GM12892 (cell line): ENCODE results near the gene PELO.

Experiments used
- POLR2A ChIP-seq: IDR thresholded peaks from 2 replicates; pipeline ENCODE4 v1.6.1; 2011; ENCODE audit warnings: low read depth, low read length, control low read depth
- POLR2AphosphoS5 ChIP-seq: IDR thresholded peaks from 2 replicates; pipeline ENCODE4 v1.6.1; 2011; ENCODE audit warnings: low read depth, low read length, control low read depth

DNA sequence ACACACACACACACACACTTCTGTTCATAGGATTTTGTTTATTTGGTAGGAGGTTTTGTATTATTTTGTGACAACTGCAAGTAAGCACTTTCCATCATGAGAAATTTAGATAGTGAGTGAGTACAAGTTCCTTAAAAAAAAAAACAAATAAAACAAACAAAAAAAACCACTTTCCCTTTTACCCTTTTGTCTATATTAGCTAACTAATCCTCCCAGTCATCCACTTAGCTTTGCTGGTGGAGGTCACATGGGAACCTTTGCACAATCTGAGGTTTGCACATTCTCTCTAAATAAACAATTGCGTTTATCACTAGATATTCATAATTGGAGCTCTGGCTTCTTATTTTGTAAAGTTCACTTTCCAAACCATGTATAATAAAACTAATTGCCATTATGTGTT lies 6.8 kb downstream of the PELO start:
- TF ChIP-seq POLR2AphosphoS5 (no peak), POLR2A (no peak)
